H9 (cell line): ENCODE data around the gene MSS51. TPM values are rescaled to one million over a fixed set of nuclear protein-coding genes. Genes with fewer than 3 reads are reported as not detected.

Source experiments
- DNase-seq: peaks from one replicate; pipeline ENCODE4 v3.0.0-alpha.2; 2017
- H2AFZ ChIP-seq: one replicate; pipeline ENCODE4 v1.6.1; 2013; ENCODE audit warnings: mild to moderate bottlenecking, low read length, control low read depth, moderate library complexity
- H2AK5ac ChIP-seq: 2 replicates; pipeline ENCODE4 v1.6.1; 2013; ENCODE audit warnings: low read length, control low read depth, mixed read lengths; ENCODE audit not compliant: insufficient read length
- H2BK120ac ChIP-seq: one replicate; pipeline ENCODE4 v1.6.1; 2013; ENCODE audit warnings: low read depth, mild to moderate bottlenecking, low read length, control low read depth, inconsistent platforms; ENCODE audit not compliant: poor library complexity, severe bottlenecking
- H2BK12ac ChIP-seq: 2 replicates; pipeline ENCODE4 v1.6.1; 2013; ENCODE audit warnings: low read length, control low read depth, mixed read lengths, low read depth; ENCODE audit not compliant: insufficient read length
- H2BK15ac ChIP-seq: 2 replicates; pipeline ENCODE4 v1.6.1; 2013; ENCODE audit warnings: low read depth, low read length, control low read depth
- H2BK20ac ChIP-seq: one replicate; pipeline ENCODE4 v1.6.1; 2013; ENCODE audit warnings: low read depth, mild to moderate bottlenecking, low read length, control low read depth, inconsistent platforms; ENCODE audit not compliant: poor library complexity, severe bottlenecking
- H2BK5ac ChIP-seq: 2 replicates; pipeline ENCODE4 v1.6.1; 2013; ENCODE audit warnings: low read length, control low read depth, mixed read lengths; ENCODE audit not compliant: insufficient read length
- H3K14ac ChIP-seq: 2 replicates; pipeline ENCODE4 v1.6.1; 2013; ENCODE audit warnings: low read length, control low read depth; ENCODE audit not compliant: insufficient read depth
- H3K18ac ChIP-seq: 2 replicates; pipeline ENCODE4 v1.6.1; 2013; ENCODE audit warnings: low read depth, mild to moderate bottlenecking, mixed read lengths, low read length, control low read depth; ENCODE audit not compliant: insufficient read length
- H3K23ac ChIP-seq: 2 replicates; pipeline ENCODE4 v1.6.1; 2013; ENCODE audit warnings: low read length, control low read depth, mixed read lengths, low read depth; ENCODE audit not compliant: insufficient read length
- H3K23me2 ChIP-seq: 2 replicates; pipeline ENCODE4 v1.6.1; 2013; ENCODE audit warnings: low read depth, mild to moderate bottlenecking, mixed read lengths, low read length, control low read depth; ENCODE audit not compliant: insufficient read length, poor library complexity, severe bottlenecking
- H3K27ac ChIP-seq: 2 replicates; pipeline ENCODE4 v1.5.1; 2013; ENCODE audit warnings: low read length, control low read depth, mixed read lengths, low read depth; ENCODE audit not compliant: insufficient read length
- H3K27me3 ChIP-seq: 2 replicates; pipeline ENCODE4 v1.6.1; 2013; ENCODE audit warnings: low read length, control low read depth, inconsistent platforms; ENCODE audit not compliant: insufficient read depth
- H3K4ac ChIP-seq: 2 replicates; pipeline ENCODE4 v1.6.1; 2013; ENCODE audit warnings: low read depth, mild to moderate bottlenecking, control low read depth, inconsistent platforms, low read length, moderate library complexity
- H3K4me1 ChIP-seq: 2 replicates; pipeline ENCODE4 v1.6.1; 2013; ENCODE audit warnings: low read length, control low read depth, inconsistent platforms; ENCODE audit not compliant: insufficient read depth
- H3K4me2 ChIP-seq: 2 replicates; pipeline ENCODE4 v1.6.1; 2013; ENCODE audit warnings: low read length, control low read depth, mixed read lengths; ENCODE audit not compliant: insufficient read length, insufficient read depth
- H3K56ac ChIP-seq: 2 replicates; pipeline ENCODE4 v1.6.1; 2013; ENCODE audit warnings: low read depth, mild to moderate bottlenecking, mixed read lengths, low read length, control low read depth; ENCODE audit not compliant: insufficient read length
- H3K79me1 ChIP-seq: 2 replicates; pipeline ENCODE4 v1.6.1; 2013; ENCODE audit warnings: low read depth, mild to moderate bottlenecking, moderate library complexity, low read length, control low read depth, inconsistent platforms; ENCODE audit not compliant: insufficient read depth, poor library complexity, severe bottlenecking
- H3K79me2 ChIP-seq: 2 replicates; pipeline ENCODE4 v1.6.1; 2013; ENCODE audit warnings: low read length, control low read depth, inconsistent platforms; ENCODE audit not compliant: insufficient read depth
- H3K9ac ChIP-seq: 2 replicates; pipeline ENCODE4 v1.6.1; 2013; ENCODE audit warnings: low read length, control low read depth, mixed read lengths; ENCODE audit not compliant: insufficient read length; ENCODE audit errors: extremely low read depth
- H3K9me3 ChIP-seq: one replicate; pipeline ENCODE4 v1.6.1; 2013; ENCODE audit warnings: low read depth, low read length, inconsistent platforms; ENCODE audit not compliant: control insufficient read depth
- H3T11ph ChIP-seq: one replicate; pipeline ENCODE4 v1.6.1; 2013; ENCODE audit warnings: mild to moderate bottlenecking, low read length, control low read depth, inconsistent platforms
- H4K20me1 ChIP-seq: one replicate; pipeline ENCODE4 v1.6.1; 2013; ENCODE audit not compliant: control insufficient read depth, insufficient read length, insufficient read depth
- H4K5ac ChIP-seq: 2 replicates; pipeline ENCODE4 v1.6.1; 2013; ENCODE audit warnings: low read depth, mild to moderate bottlenecking, mixed read lengths, low read length, control low read depth; ENCODE audit not compliant: insufficient read length
- H4K8ac ChIP-seq: replicated peaks from 2 replicates; pipeline ENCODE4 v1.6.1; 2013; ENCODE audit warnings: low read length, control low read depth, mixed read lengths, low read depth; ENCODE audit not compliant: insufficient read length
- H4K91ac ChIP-seq: 2 replicates; pipeline ENCODE4 v1.6.1; 2013; ENCODE audit warnings: low read depth, mild to moderate bottlenecking, moderate library complexity, mixed read lengths, low read length, control low read depth; ENCODE audit not compliant: insufficient read length
- H3K27ac Mint-ChIP-seq, 3 experiments: 2 replicates in 2 of 3; 3 replicates in 1 of 3; pipeline ENCODE4 v1.8.0; 2020 to 2021; ENCODE audit warnings: mixed read lengths in 3 of 3, mild to moderate bottlenecking in 1 of 3, moderate library complexity in 1 of 3
- H3K27me3 Mint-ChIP-seq: 2 replicates; pipeline ENCODE4 v1.8.0; 2021; ENCODE audit warnings: low read depth, mild to moderate bottlenecking, moderate library complexity, mixed read lengths
- H3K36me3 Mint-ChIP-seq, 3 experiments: 2 replicates in 2 of 3; 3 replicates in 1 of 3; pipeline ENCODE4 v1.8.0; 2020 to 2021; ENCODE audit warnings: low read depth in 3 of 3, mixed read lengths in 3 of 3; ENCODE audit not compliant: insufficient read depth in 1 of 3
- H3K4me1 Mint-ChIP-seq, 2 experiments: 2 replicates each; pipeline ENCODE4 v1.8.0; 2020; ENCODE audit warnings: mixed read lengths in 2 of 2
- H3K4me3 Mint-ChIP-seq, 2 experiments: 2 replicates in 1 of 2; 3 replicates in 1 of 2; pipeline ENCODE4 v1.8.0; 2020 to 2021; ENCODE audit warnings: mild to moderate bottlenecking in 2 of 2, mixed read lengths in 2 of 2, moderate library complexity in 1 of 2
- H3K9me3 Mint-ChIP-seq, 2 experiments: 2 replicates in 1 of 2; 3 replicates in 1 of 2; pipeline ENCODE4 v1.8.0; 2020; ENCODE audit warnings: mild to moderate bottlenecking in 2 of 2, mixed read lengths in 2 of 2, moderate library complexity in 1 of 2
- WGBS: extraction: QIAGEN DNeasy Blood & Tissue Kit; methylation state at CpG from one replicate; pipeline ENCODE4 v1.1.7; 2013; ENCODE audit warnings: missing lambda C conversion rate, low lambda C conversion rate, mixed read lengths; ENCODE audit not compliant: insufficient read length; ENCODE audit errors: extremely low coverage; 5-methylcytosine and 5-hydroxymethylcytosine counted together
- total RNA-seq: library from RNA; stranded (reverse); gene quantifications from 2 replicates; pipeline ENCODE4 v1.2.1, GENCODE V29; 2021
- TF ChIP-seq, protein P1 (sequence below): fragments of 200-600 bp; sonication (generic); conservative IDR thresholded peaks from 3 replicates; pipeline ENCODE4 v1.8.0; 2021; ENCODE audit warnings: antibody characterized with exemption, mild to moderate bottlenecking

Gene MSS51
- total RNA-seq, 1 experiment from 2014 or later: 1.9 TPM

DNA sequence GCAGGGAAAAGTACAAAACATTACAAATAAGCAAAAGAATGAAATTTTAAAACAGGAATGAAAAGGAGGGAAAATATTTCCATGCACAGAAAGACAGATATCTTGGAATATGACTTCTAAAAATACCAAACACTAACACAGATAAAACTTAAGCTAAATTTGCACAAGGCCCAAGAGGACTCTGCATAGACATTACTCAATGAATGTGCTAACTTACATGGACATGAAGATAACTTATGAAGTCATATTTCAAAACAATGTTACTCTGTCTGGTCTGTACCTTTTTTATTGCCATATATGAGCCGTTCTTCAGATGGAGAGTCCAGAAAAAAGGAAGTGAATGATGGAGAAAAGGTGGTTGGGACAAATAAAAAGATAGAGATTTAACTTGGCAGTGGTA is 15.0 kb upstream of the MSS51 start:
- Histone ChIP-seq H3K27ac (no peak overlapping the region), H2BK120ac (no peak overlapping the region), H3K14ac (no peak overlapping the region), H3K56ac (no peak overlapping the region), H2BK20ac (no peak overlapping the region), H3K9ac (no peak overlapping the region), H2AK5ac (no peak overlapping the region), H4K5ac (no peak overlapping the region), H3K79me1 (no peaks in the 10 kb centered on the region), H4K20me1 (no peaks in the 10 kb centered on the region), H4K8ac (no peak overlapping the region), H3K18ac (no peak overlapping the region), H2AFZ (no peak overlapping the region), H3T11ph (no peak overlapping the region), H3K79me2 (no peaks in the 10 kb centered on the region), H3K23me2 (no peaks in the 10 kb centered on the region), H3K9me3 (no peaks in the 10 kb centered on the region), H3K4me2 (no peak overlapping the region), H3K4ac (no peak overlapping the region), H2BK12ac (no peak overlapping the region), H3K27me3 (no peaks in the 10 kb centered on the region), H3K4me1 (no peaks in the 10 kb centered on the region), H4K91ac (no peak overlapping the region), H3K23ac (no peak overlapping the region), H2BK5ac (no peak overlapping the region), H2BK15ac (no peak overlapping the region)
- Mint-ChIP-seq H3K4me1 (no peaks in the 10 kb centered on the region), H3K27ac (no peak overlapping the region), H3K36me3 (peaks cover 0 to 21% (median 8%) of the 10 kb centered on the region in 3 experiments; a peak in 6 of 7 replicates), H3K4me3 (no peak overlapping the region), H3K9me3 (no peaks in the 10 kb centered on the region), H3K27me3 (no peaks in the 10 kb centered on the region)
- no peak for DNase-seq
- TF ChIP-seq, protein P1, sequence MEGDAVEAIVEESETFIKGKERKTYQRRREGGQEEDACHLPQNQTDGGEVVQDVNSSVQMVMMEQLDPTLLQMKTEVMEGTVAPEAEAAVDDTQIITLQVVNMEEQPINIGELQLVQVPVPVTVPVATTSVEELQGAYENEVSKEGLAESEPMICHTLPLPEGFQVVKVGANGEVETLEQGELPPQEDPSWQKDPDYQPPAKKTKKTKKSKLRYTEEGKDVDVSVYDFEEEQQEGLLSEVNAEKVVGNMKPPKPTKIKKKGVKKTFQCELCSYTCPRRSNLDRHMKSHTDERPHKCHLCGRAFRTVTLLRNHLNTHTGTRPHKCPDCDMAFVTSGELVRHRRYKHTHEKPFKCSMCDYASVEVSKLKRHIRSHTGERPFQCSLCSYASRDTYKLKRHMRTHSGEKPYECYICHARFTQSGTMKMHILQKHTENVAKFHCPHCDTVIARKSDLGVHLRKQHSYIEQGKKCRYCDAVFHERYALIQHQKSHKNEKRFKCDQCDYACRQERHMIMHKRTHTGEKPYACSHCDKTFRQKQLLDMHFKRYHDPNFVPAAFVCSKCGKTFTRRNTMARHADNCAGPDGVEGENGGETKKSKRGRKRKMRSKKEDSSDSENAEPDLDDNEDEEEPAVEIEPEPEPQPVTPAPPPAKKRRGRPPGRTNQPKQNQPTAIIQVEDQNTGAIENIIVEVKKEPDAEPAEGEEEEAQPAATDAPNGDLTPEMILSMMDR: no peak
- WGBS: no CpG with 5 or more reads among the region's 1 CpG
